GM23248 (cell line): ENCODE results near the gene ESAM. TPM values are rescaled to one million over a fixed set of nuclear protein-coding genes. Genes with fewer than 3 reads are reported as not detected.

Experiments
- DNase-seq: peaks from one replicate; pipeline ENCODE4 v3.0.0-alpha.2; 2015
- H2AFZ ChIP-seq: fragments of 200-600 bp; sonication (generic); 2 replicates; pipeline ENCODE4 v1.6.1; 2016; ENCODE audit warnings: antibody characterized with exemption
- H3F3A ChIP-seq: fragments of 200-600 bp; sonication (generic); 2 replicates; pipeline ENCODE4 v1.6.1; 2016; ENCODE audit warnings: mild to moderate bottlenecking, antibody characterized with exemption, mixed run types; ENCODE audit not compliant: insufficient read depth
- H3K27ac ChIP-seq: fragments of 200-600 bp; sonication (generic); 2 replicates; pipeline ENCODE4 v1.5.1; 2016; ENCODE audit warnings: mild to moderate bottlenecking
- H3K27me3 ChIP-seq: fragments of 200-600 bp; sonication (generic); replicated peaks from 2 replicates; pipeline ENCODE4 v1.6.1; 2016; ENCODE audit warnings: mild to moderate bottlenecking; ENCODE audit not compliant: insufficient read depth
- H3K36me3 ChIP-seq: fragments of 200-600 bp; sonication (generic); 2 replicates; pipeline ENCODE4 v1.6.1; 2016; ENCODE audit warnings: low read depth, mild to moderate bottlenecking
- H3K4me1 ChIP-seq: fragments of 200-600 bp; sonication (generic); 2 replicates; pipeline ENCODE4 v1.6.1; 2016; ENCODE audit warnings: mild to moderate bottlenecking; ENCODE audit not compliant: insufficient read depth
- H3K4me2 ChIP-seq: fragments of 200-600 bp; sonication (generic); one replicate; pipeline ENCODE4 v1.6.1; 2016; ENCODE audit warnings: mild to moderate bottlenecking; ENCODE audit not compliant: unreplicated experiment
- H3K4me3 ChIP-seq: fragments of 200-600 bp; sonication (generic); 2 replicates; pipeline ENCODE4 v1.5.1; 2016; ENCODE audit warnings: mild to moderate bottlenecking
- H3K79me2 ChIP-seq: fragments of 200-600 bp; sonication (generic); 2 replicates; pipeline ENCODE4 v1.6.1; 2016; ENCODE audit warnings: mild to moderate bottlenecking; ENCODE audit not compliant: insufficient read depth
- H3K9ac ChIP-seq: fragments of 200-600 bp; sonication (generic); 2 replicates; pipeline ENCODE4 v1.6.1; 2016; ENCODE audit warnings: mild to moderate bottlenecking
- H3K9me2 ChIP-seq: fragments of 200-600 bp; sonication (generic); 2 replicates; pipeline ENCODE4 v1.6.1; 2016; ENCODE audit warnings: mixed run types, mild to moderate bottlenecking, moderate library complexity; ENCODE audit not compliant: insufficient read depth
- H3K9me3 ChIP-seq: fragments of 200-600 bp; sonication (generic); one replicate; pipeline ENCODE4 v1.6.1; 2017; ENCODE audit warnings: low read depth
- H4K20me1 ChIP-seq: fragments of 200-600 bp; sonication (generic); 2 replicates; pipeline ENCODE4 v1.6.0; 2016; ENCODE audit not compliant: insufficient read depth
- EZH2 ChIP-seq: fragments of 200-600 bp; sonication (generic); IDR thresholded peaks from 2 replicates; pipeline ENCODE4 v1.6.1; 2018; ENCODE audit warnings: antibody characterized with exemption, mild to moderate bottlenecking; ENCODE audit not compliant: insufficient read depth, poor library complexity, severe bottlenecking
- EZH2phosphoT487 ChIP-seq: fragments of 200-600 bp; sonication (generic); IDR thresholded peaks from 2 replicates; pipeline ENCODE4 v1.6.1; 2018; ENCODE audit warnings: antibody characterized with exemption, moderate library complexity, mild to moderate bottlenecking, low read depth; ENCODE audit not compliant: insufficient read depth
- WGBS, 2 experiments: methylation state at CpG; one replicate each; pipeline ENCODE4 v1.1.6; 2015 to 2017; ENCODE audit warnings: low lambda C conversion rate in 2 of 2, low coverage in 1 of 2; ENCODE audit errors: missing lambda C conversion rate in 2 of 2; 5-methylcytosine and 5-hydroxymethylcytosine counted together
- in situ Hi-C: fragments of 300-500 bp; cut with MboI; formaldehyde crosslinking; loops from 2 replicates; pipeline ENCODE4 v1.15.0; 2020
- polyA plus RNA-seq: library from polyadenylated mRNA; unstranded; fragments of >200 nt; fragmentation: Nextera tagmentation; extraction: Ambion mirVana; gene quantifications from 2 replicates; pipeline ENCODE4 v1.2.1, GENCODE V29; 2016
- total RNA-seq: library from RNA; depleted of rRNA; stranded (reverse); fragments of >200 nt; shearing (Covaris generic); gene quantifications from 2 replicates; pipeline ENCODE4 v1.2.3, GENCODE V29; 2014

Gene ESAM
- total and polyA plus RNA-seq, 2 experiments from 2014 or later, result not detected

- no peak overlapping the region for H3K9ac ChIP-seq
- no peak for TF ChIP-seq EZH2phosphoT487
- TF ChIP-seq EZH2, result no peak
- in situ Hi-C loops, result no loop called here
- no peaks in the 10 kb centered on the region for H3K79me2 ChIP-seq
- no peaks in the 10 kb centered on the region for H4K20me1 ChIP-seq
- H2AFZ ChIP-seq, result no peak overlapping the region
- H3K36me3 ChIP-seq, result no peaks in the 10 kb centered on the region
- DNase-seq, result peak; percentile 67
- H3K4me1 ChIP-seq, result no peaks in the 10 kb centered on the region
- H3K9me2 ChIP-seq, result no peaks in the 10 kb centered on the region
- H3K9me3 ChIP-seq, result no peaks in the 10 kb centered on the region
- H3K27me3 ChIP-seq, result peaks cover 54% of the 10 kb centered on the region
- H3K4me2 ChIP-seq, result no peak overlapping the region
- no peak overlapping the region for H3K4me3 ChIP-seq
- no peaks in the 10 kb centered on the region for H3F3A ChIP-seq
- WGBS, 2 experiments, result 20 to 22% methylated on average over 12 of the region's 12 CpGs
- H3K27ac ChIP-seq, result no peak overlapping the region
Measured at GRCh38 chr11:124748481-124749343, 13.4 kb downstream of the ESAM start.

DNA sequence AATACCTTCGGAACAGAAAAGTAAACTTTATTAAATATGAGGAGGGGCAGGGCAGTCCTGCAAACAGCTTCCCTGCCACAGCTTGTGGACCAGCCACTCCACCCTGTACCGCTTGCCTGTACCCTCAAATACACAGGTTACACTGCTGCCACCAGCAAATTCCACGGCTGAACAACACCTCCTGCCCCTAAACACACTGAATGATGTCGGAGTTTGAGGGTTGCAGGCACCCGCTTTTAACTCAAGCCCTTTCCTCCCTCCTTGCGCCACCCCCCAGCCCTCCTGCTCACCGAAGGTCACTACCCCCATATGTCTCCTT is 14.0 kb downstream of the ESAM start:
- Histone ChIP-seq H3K9ac (no peak overlapping the region), H3K9me2 (no peaks in the 10 kb centered on the region), H2AFZ (no peak overlapping the region), H3K36me3 (no peaks in the 10 kb centered on the region), H3K4me3 (no peak overlapping the region), H3K27ac (no peak overlapping the region), H3F3A (no peaks in the 10 kb centered on the region), H3K9me3 (no peaks in the 10 kb centered on the region), H4K20me1 (no peaks in the 10 kb centered on the region), H3K27me3 (peaks cover 60% of the 10 kb centered on the region), H3K79me2 (no peaks in the 10 kb centered on the region), H3K4me2 (no peak overlapping the region), H3K4me1 (no peaks in the 10 kb centered on the region)
- TF ChIP-seq EZH2 (no peak), EZH2phosphoT487 (no peak)
- DNase-seq, result no peak
- 34 to 35% methylated on average over 7 of the region's 7 CpGs for WGBS, 2 experiments
- in situ Hi-C loops, result no loop called here

DNA sequence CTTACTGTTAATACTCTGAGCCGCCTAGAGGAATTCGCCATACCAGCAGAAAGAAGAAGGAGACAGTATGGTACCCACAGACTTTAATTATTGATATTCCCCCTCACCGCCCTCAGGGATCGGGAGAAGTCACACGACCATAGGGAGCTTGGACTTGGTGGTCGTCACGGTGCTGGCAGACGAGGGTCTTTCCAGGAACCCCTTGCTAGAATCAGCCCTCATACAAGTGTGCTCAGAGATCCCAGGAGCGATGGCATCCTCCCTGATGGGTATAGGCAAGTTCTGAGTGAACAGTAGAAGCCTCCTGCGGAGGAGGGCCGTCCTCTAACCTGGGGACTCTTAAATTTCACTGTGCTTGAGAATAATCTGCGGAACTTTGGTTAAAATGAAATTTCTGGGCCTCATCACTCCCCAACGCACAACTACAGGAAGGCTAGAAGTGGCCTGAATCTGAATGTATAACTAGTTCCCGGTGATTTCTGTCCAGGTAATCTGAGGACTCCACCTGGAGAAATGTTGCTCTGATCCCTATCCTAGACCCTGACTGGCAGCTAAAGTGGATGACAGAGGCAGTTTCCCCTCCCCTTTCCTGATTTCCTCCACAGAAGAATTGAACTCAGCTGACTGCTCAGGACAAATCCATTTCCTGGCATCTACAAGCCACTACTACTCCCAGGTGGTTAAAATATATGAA is 14.5 kb downstream of the ESAM start:
- 40% methylated on average over 14 of the region's 14 CpGs for WGBS, 2 experiments
- no peak overlapping the region for H3K27ac ChIP-seq
- no peak for TF ChIP-seq EZH2
- no peak for TF ChIP-seq EZH2phosphoT487
- H4K20me1 ChIP-seq, result no peaks in the 10 kb centered on the region
- no peak overlapping the region for H3K9ac ChIP-seq
- no peaks in the 10 kb centered on the region for H3K79me2 ChIP-seq
- peak overlapping the region; percentile 86; the same call in 1 of the 2 replicates for H2AFZ ChIP-seq
- H3K27me3 ChIP-seq, result peaks cover 61% of the 10 kb centered on the region
- H3K4me1 ChIP-seq, result no peaks in the 10 kb centered on the region
- no peaks in the 10 kb centered on the region for H3K36me3 ChIP-seq
- no peaks in the 10 kb centered on the region for H3K9me3 ChIP-seq
- in situ Hi-C loops, result no loop called here
- no peaks in the 10 kb centered on the region for H3F3A ChIP-seq
- H3K4me3 ChIP-seq, result no peak overlapping the region; the same call in 1 of the 2 replicates
- DNase-seq, result no peak
- no peaks in the 10 kb centered on the region for H3K9me2 ChIP-seq
- H3K4me2 ChIP-seq, result no peak overlapping the region

- Histone ChIP-seq H3K9me3 (no peaks in the 10 kb centered on the region), H3K4me1 (no peaks in the 10 kb centered on the region), H3K79me2 (no peaks in the 10 kb centered on the region), H3F3A (no peaks in the 10 kb centered on the region), H3K9ac (peak overlapping the region; percentile 35; the same call in 1 of the 2 replicates), H3K27ac (no peak overlapping the region), H2AFZ (peak overlapping the region; percentile 86), H3K9me2 (no peaks in the 10 kb centered on the region), H3K36me3 (no peaks in the 10 kb centered on the region), H3K27me3 (peaks cover 59% of the 10 kb centered on the region), H4K20me1 (no peaks in the 10 kb centered on the region), H3K4me2 (peak overlapping the region; percentile 94), H3K4me3 (peak overlapping the region; percentile 79)
- in situ Hi-C loops, result no loop called here
- WGBS, 2 experiments, result 1 to 2% methylated on average over 26 to 37 of the region's 37 CpGs
- TF ChIP-seq EZH2phosphoT487, result no peak
- no peak for TF ChIP-seq EZH2
- DNase-seq, result peak; percentile 84
Measured at GRCh38 chr11:124746621-124747243, 15.4 kb downstream of the ESAM start.
